Mononuclear cell (primary cell): ENCODE measurements around the gene ASB8. TPM values are rescaled to one million over a fixed set of nuclear protein-coding genes. Genes with fewer than 3 reads are reported as not detected.
"Not testable (repeated sequence)": the region's sequence is repeated elsewhere in the genome, so short reads cannot be mapped to it uniquely, and the experiment has no call there.

Experiments used
- H3K27me3 ChIP-seq: 2 replicates; pipeline ENCODE4 v1.6.0; 2011; ENCODE audit warnings: low read length, control low read depth; ENCODE audit not compliant: insufficient read depth
- H3K4me1 ChIP-seq: 2 replicates; pipeline ENCODE4 v1.5.1; 2011; ENCODE audit warnings: mild to moderate bottlenecking, low read length, control low read depth; ENCODE audit not compliant: insufficient read depth
- H3K4me3 ChIP-seq: 2 replicates; pipeline ENCODE4 v1.5.1; 2011; ENCODE audit warnings: mild to moderate bottlenecking, low read length, moderate library complexity
- H3K9me3 ChIP-seq: 2 replicates; pipeline ENCODE4 v1.5.1; 2011; ENCODE audit warnings: low read depth, mild to moderate bottlenecking, control low read depth, low read length
- total RNA-seq: library from RNA; depleted of rRNA; stranded (reverse); fragments of >200 nt; gene quantifications from one replicate; pipeline ENCODE4 v1.2.3, GENCODE V29; 2012

Gene ASB8
- total RNA-seq, 1 donor: 47.3 TPM

DNA sequence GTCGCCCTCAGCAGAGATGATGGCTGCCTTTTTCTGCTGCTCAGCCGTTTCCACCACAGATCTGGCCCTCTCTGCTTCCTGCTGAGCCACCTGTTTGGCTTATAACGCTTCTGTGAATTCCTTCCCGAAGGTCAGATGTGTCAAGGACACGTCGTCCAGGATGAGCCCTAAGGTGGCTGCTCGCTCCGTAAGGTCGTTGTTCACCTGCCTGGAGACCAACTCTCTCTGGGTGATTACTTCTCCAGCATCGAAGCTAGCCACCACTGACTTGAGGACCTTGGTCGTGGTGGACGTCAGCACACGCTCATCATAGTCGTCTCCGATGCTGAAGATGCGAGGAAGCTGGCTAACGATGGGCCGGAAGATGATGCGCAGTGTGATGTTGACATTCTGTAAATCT lies 11.7 kb upstream of the ASB8 start:
- H3K27me3 ChIP-seq: peaks cover 9% of the 10 kb centered on the region
- no peak overlapping the region for H3K4me3 ChIP-seq
- H3K9me3 ChIP-seq: no peaks in the 10 kb centered on the region
- no peaks in the 10 kb centered on the region for H3K4me1 ChIP-seq

DNA sequence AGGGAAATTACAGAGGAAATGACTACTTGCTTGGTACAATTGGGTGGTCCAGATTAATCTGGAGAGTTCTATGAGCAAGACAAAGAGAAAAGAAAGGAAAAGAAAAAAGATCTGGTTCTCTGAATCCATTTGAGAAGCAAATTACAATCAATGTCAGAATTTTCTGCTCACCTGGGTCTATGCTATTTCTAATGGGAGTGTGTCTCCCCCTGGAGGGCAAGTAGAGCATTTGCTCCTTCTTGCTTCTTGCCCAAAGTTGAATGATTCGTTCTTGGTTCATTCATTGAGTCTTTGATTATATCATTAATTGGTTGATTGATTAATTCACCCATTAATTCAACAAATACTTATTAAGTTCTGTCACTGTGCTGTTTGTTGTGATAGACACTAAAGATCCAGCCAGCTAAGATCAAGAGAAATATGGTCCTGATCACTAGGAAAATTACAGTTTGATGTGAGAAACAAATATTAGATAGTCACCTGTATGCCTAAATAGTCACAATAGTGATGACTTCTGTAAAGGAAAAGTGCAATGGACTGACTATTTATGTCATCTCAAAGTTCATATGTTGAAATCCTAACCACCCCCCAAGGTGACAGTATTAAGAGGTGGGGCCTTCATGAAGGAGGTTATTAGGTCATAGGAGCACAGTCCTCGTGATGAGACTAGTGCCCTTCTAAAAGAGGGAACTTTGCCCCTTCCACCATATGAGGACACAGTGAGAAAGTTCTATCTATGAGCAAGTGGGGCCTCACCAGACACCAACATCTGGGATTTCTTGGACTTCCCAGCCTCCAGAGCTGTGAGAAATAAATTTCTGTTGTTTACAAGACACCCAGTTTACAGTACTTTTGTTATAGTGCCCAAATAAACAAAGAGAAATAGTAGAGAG lies 8.0 kb upstream of the ASB8 start:
- Histone ChIP-seq H3K4me3 (no peak overlapping the region), H3K27me3 (peaks cover 12% of the 10 kb centered on the region), H3K9me3 (no peaks in the 10 kb centered on the region), H3K4me1 (no peaks in the 10 kb centered on the region)

DNA sequence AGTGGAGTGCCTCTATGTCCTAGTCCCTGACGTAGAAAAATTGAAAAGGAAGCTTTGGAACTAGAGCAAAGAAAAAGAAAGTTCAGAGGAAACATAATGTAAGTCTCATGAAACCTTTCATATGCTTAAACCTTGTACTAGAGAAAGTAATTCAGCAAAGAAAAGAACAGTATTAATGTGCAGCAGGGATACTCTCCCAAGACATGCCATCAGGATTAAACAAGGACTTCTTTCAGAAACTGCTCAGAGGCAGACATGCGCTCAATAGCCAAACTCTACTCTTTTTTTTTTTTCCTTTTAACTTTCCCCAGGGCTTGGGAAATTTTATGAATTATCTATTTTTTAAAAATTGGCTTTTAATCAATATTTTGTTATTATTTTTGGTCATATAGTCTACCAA lies 7.1 kb upstream of the ASB8 start:
- Histone ChIP-seq H3K4me1 (peaks cover 5% of the 10 kb centered on the region), H3K4me3 (no peak overlapping the region), H3K9me3 (no peaks in the 10 kb centered on the region), H3K27me3 (peaks cover 12% of the 10 kb centered on the region)

DNA sequence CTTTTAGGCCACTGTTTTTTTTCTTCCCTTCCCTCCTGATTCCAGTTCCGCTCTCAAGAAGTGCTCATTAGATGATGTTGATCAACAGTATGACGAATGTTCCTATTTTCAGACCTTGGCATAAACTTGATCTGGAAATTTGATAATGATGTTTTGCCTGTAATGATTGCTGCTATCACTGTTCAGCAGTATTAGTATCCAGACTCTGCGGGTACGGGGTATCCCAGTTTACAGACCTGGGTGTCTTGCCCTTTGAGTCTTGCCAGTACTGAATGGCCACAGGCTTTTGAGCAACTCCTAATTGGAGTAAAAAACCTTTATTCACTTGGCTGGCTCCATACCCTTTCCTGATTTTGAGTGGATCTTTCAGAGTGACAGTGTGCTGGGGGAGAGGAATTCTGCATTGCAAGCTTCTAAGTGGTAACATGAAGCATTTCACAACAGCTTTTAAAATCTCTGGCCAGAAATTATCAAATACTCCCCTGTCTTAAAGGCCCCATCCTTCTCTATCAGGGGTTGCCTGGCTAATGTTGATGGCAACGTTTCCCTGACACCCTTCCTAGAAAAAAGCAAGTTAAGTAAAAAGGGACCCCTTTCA lies 5.9 kb upstream of the ASB8 start:
- H3K27me3 ChIP-seq: peaks cover 12% of the 10 kb centered on the region
- H3K4me1 ChIP-seq: peaks cover 6% of the 10 kb centered on the region
- H3K9me3 ChIP-seq: no peaks in the 10 kb centered on the region
- H3K4me3 ChIP-seq: no peak overlapping the region

DNA sequence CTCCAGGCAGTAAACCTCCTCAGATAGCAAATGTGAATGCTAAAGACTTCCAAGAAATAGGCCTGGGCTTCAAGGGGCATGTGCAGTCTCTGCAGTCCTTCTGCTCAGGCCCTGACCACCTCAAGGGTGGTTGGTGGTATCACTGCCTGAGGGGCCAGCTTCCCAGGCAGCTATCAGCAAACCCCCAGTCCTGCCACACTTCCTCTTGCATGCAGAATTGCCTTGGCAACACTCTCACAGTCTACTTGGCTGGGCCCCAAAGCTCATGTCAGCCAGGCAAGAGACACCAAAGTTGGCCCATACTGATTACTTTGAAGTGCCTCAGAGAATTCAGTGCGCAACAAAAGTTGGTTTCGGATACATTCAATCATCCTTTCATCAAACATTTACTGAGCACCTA lies 3.5 kb upstream of the ASB8 start:
- Histone ChIP-seq H3K4me1 (peaks cover 23% of the 10 kb centered on the region), H3K27me3 (peaks cover 8% of the 10 kb centered on the region), H3K4me3 (no peak overlapping the region), H3K9me3 (no peaks in the 10 kb centered on the region)

DNA sequence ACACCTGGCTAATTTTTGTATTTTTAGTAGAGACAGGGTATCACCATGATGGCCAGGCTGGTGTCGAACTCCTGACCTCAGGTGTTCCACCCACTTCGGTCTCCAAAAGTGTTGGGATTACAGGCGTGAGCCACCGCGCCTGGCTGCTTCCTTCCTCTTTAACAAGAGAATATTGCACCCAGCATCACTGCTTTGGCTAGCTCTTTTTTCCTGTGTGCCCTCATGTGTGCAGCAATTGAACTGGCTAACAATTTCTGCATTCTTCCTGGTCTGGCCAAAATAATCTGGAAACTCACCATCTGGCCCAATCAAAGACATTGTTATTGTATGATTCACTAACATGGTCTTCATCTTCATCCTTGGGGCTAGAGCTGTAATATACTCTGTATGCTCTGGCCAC lies 2.7 kb upstream of the ASB8 start:
- H3K27me3 ChIP-seq: peaks cover 3% of the 10 kb centered on the region
- no peak overlapping the region for H3K4me3 ChIP-seq
- H3K9me3 ChIP-seq: no peaks in the 10 kb centered on the region
- peaks cover 23% of the 10 kb centered on the region for H3K4me1 ChIP-seq

DNA sequence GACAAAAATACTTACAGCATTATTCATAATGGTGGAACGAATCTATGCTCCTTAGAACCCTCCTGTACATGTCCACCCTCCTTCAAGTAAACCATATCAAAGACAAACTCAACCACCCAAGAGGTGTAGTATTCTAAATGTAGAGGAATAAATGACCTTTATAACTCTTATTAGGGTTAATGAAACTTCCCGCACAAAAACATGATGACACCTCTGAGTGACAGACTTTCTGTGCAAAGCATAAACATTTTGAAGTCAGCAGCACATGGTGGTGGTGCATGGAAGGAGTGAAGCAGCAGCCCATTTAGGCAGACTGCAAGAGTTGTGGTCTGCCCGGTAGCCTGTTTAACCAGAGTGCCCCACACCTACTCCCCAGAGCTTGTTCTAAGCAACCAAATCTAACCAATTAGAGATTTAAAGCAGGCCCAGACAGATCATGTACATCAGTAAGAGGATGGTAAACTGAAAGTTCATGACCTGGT lies 615 bp upstream of the ASB8 start:
- H3K9me3 ChIP-seq: no peaks in the 10 kb centered on the region
- H3K4me3 ChIP-seq: peak overlapping the region; percentile 88
- peaks cover 23% of the 10 kb centered on the region for H3K4me1 ChIP-seq
- H3K27me3 ChIP-seq: no peaks in the 10 kb centered on the region

DNA sequence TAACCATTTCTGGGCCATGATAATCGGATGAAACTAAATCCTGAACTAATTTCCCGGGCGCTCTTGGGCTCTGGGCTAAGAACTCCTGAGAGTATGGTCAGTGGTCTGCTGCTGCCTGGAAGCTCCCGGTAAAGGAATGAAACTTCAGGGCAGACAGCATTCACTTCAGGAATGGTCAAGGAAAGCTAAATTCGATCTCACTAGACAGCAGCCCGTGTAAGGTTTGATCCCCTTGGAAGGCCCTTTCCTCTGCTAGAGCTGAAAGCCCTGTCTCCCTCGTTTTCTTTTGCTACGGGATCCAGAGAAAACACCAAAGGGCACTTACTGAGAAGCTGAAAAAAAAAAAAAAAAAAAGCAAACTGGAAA lies 680 bp downstream of the ASB8 start:
- H3K4me1 ChIP-seq: peaks cover 23% of the 10 kb centered on the region
- H3K27me3 ChIP-seq: no peaks in the 10 kb centered on the region
- peak overlapping the region; percentile 88 for H3K4me3 ChIP-seq
- H3K9me3 ChIP-seq: no peaks in the 10 kb centered on the region

DNA sequence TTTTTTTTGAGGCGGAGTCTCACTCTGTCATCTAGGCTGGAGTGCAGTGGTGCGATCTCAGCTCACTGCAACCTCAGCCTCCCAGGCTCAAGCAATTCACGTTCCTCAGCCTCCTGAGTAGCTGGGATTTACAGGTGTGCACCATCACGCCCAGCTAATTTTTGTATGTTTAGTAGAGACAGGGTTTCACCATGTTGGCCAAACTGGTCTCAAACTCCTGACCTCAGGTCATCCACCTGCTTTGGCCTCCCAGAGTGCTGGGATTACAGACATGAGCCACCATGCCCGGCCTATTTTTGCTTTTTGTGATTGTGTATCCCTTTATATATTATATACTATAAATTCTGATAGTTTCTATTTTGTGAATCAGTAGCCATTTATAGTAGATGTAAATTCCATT lies 1.5 kb downstream of the ASB8 start:
- H3K4me3 ChIP-seq, H3K9me3 ChIP-seq, H3K27me3 ChIP-seq: not testable (repeated sequence)
- H3K4me1 ChIP-seq: peaks cover 23% of the 10 kb centered on the region

DNA sequence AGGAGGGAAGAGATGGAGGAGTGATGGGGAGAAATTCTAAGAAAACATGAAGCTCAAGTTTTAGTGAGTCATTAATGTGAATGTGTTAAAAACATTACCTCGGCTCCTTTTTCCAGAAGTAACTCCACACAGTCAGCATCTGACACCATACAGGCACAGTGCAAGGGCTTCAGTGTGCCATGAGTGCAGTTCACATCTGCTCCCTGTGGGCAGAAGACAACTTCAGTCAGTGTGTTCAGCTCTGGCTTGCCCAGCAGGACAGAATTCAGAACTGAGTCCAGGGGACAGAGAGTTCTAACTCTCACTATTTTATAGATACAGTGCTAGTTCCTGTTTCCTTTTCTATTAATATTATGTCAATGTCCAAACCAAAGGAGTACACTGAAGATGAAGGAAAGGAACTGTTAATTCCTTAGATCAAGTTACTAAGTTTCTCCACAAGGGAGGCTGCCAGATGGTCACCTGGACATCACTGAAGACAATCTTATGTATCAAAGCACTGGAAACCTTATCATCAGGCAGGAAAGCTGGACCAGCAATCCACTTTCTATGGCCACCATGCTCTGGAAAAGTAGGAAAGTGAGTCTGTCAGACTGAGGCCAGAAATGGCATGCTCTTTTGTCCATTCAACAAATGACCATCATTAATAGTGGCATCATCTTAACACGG lies 6.1 kb downstream of the ASB8 start:
- H3K4me3 ChIP-seq: no peak overlapping the region
- H3K27me3 ChIP-seq: no peaks in the 10 kb centered on the region
- peaks cover under 1% of the 10 kb centered on the region for H3K4me1 ChIP-seq
- H3K9me3 ChIP-seq: no peaks in the 10 kb centered on the region

DNA sequence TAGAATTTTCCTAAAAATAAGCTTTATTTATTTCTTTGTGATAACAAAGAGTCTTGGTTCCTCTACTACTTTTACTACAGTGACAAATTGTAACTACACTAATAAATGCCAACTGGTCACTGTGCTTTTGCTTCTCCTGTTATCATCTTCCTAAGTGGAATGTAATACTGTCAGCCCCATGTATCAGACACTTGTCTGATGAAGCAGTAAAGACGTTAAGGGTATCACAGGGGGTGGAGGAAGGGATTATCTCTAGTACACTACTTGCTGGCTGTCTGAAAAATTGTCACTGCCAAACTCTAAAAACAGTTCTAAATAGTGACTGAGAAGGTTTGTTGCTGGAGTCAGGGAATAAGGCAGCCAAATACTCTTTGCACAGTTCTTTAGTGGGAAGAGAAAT lies 11.3 kb downstream of the ASB8 start:
- Histone ChIP-seq H3K4me3 (no peak overlapping the region), H3K4me1 (no peaks in the 10 kb centered on the region), H3K27me3 (no peaks in the 10 kb centered on the region), H3K9me3 (no peaks in the 10 kb centered on the region)

DNA sequence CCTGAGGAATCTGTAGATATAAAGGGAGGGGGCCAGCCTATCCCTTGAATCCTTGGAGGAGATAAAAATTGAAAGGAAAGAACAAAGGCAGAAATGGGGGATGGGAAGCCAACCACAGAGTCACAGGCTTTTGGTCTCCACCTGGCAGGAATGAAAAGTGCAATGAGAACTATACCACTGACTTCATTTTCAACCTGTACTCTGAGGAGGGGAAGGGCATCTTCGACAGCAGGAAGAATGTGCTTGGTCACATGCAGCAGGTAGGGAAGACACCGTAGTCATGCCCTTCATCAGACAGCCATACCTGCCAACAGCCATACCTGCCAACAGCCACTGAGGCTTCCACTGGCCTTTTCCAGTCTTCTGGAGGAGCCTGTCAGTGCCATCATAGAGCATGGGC lies 13.4 kb downstream of the ASB8 start:
- no peaks in the 10 kb centered on the region for H3K9me3 ChIP-seq
- H3K4me3 ChIP-seq: no peak overlapping the region
- H3K4me1 ChIP-seq: no peaks in the 10 kb centered on the region
- H3K27me3 ChIP-seq: no peaks in the 10 kb centered on the region

DNA sequence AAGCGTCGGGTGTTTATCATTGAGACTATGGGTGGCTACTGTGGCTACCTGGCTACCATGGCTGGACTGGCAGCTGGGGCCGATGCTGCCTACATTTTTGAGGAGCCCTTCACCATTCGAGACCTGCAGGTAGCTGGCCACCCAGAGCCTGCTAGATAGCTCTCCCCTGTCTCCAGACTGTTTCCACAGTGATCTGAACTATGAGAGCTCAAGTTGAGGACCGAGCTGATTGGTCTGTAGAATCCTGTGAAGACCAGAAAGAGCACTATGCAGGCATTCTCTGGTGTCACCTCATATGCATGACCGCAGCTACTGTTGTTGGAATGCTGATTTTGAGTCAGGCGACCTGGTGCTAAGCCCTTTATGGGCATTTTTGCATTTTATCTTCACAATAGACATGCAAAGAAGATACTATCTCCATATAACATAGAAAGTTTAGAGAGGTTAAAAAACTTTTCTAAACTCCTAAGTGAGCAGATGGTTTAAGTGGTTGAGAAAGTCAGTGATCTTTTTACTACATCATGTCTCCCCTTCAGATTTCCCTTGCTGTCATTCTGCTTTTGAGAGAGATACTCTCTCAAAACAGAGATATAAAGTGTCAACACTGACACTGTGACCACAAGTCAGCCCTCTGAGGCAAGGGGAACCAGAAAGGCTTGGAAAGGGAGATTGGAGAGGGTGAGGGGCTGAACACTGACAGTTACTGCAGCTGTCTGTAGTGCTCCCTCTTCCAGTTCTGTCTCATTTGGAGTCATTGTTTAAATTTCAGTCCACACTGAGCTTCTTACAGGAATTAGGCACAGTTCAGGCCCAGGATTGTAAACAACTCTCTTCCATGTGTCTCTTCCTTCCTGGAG lies 14.3 kb downstream of the ASB8 start:
- H3K4me3 ChIP-seq: no peak overlapping the region
- H3K27me3 ChIP-seq: no peaks in the 10 kb centered on the region
- H3K4me1 ChIP-seq: no peaks in the 10 kb centered on the region
- H3K9me3 ChIP-seq: no peaks in the 10 kb centered on the region

DNA sequence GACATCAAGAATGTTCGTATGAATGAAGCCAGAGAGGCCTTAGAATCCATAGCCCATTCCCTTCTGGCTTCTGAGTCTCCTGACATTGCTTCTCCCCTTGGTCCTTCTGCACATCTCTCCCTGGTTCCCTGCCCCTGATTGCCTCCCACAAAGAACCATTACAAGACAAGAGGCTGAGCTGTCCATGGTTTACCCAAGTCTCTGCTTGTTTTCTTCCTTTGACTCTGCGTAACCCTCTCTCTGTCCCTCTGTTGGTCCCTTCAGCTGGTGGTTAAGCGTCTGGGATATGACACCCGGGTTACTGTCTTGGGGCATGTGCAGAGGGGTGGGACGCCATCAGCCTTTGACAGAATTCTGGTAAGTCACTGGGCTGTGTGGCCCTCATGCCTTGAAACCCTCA lies 22.3 kb downstream of the ASB8 start:
- H3K4me1 ChIP-seq: no peaks in the 10 kb centered on the region
- no peaks in the 10 kb centered on the region for H3K27me3 ChIP-seq
- H3K4me3 ChIP-seq: no peak overlapping the region
- no peaks in the 10 kb centered on the region for H3K9me3 ChIP-seq

DNA sequence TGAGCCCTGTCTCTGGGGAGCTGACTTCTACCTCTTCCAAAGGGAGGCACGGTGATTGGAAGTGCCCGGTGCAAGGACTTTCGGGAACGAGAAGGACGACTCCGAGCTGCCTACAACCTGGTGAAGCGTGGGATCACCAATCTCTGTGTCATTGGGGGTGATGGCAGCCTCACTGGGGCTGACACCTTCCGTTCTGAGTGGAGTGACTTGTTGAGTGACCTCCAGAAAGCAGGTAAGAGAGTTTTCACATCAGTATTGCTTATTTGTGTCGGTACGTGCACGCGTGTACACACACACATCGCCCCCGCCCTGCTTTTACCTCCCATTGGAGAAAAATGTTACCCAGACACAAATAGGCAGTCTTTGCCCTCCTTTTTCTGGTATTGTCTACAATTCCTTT lies 24.5 kb downstream of the ASB8 start:
- Histone ChIP-seq H3K27me3 (no peaks in the 10 kb centered on the region), H3K4me3 (no peak overlapping the region)

More for the DNA sequence above, 24.5 kb downstream of the ASB8 start:
- Histone ChIP-seq H3K4me1 (no peaks in the 10 kb centered on the region), H3K9me3 (no peaks in the 10 kb centered on the region)
